Posterior vena cava (tissue), 2 donors: ENCODE data around the gene DNAI1. TPM values are rescaled to one million over a fixed set of nuclear protein-coding genes. Genes with fewer than 3 reads are reported as not detected.

Experiments
- DNase-seq: peaks from one replicate; pipeline ENCODE4 v3.0.0-alpha.2; 2020; ENCODE audit warnings: low spot score
- intact Hi-C, 2 donors: fragments of 100-400 bp; cut with DNase I; formaldehyde crosslinking; loops; one replicate each; pipeline versions ENCODE4 v1.14.1 to v1.14.2; 2022 to 2023
- total RNA-seq, 2 donors: library from RNA; stranded (reverse); fragmentation: NEBNext Ultra II Directional; extraction: Animal tissue kit (Norgen Biotek cat#: 25700); gene quantifications; one replicate each; pipeline ENCODE4 v1.2.1, GENCODE V29; 2021
- donor health status: DM: yes; HTN: yes; CAD: no.
- donor health status: DM: yes; HTN: yes; CAD: no.

Gene DNAI1
- total RNA-seq, 2 donors from 2014 or later, result not detected

GRCh38 chr9:34562135-34562745 lies 103.6 kb downstream of the DNAI1 start:
- intact Hi-C loops, result no loop called here
- no peak for DNase-seq

- intact Hi-C loops, result no loop called here
- DNase-seq, result no peak
These were observed 104.7 kb downstream of the DNAI1 start for GRCh38 chr9:34563262-34563661.

- intact Hi-C loops, result no loop called here
- no peak for DNase-seq
These were observed 106.0 kb downstream of the DNAI1 start for GRCh38 chr9:34564617-34565016.

DNA sequence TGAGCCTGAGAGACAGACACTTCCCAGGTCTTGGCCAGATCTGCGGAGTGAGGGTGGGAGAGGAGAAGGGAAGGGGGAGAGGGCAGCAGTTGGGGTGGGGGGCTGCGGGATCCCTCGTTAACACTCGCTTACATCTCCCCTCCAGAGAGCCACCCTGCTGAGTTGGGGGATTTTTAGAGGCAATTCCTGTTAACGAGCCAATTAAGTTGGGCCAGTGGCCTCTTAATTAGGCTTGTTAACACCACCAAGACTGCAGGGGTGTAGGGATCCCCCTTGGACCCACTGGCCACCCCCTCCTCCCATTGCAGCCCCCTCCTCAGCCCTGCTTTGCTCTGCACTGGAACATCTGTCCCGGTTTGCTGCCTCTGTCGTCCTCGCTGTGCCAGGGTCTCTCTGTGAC lies 107.3 kb downstream of the DNAI1 start:
- intact Hi-C loops, result no loop called here

GRCh38 chr9:34566322-34566721 lies 107.7 kb downstream of the DNAI1 start:
- intact Hi-C loops, result no loop called here
- DNase-seq, result no peak

More for the DNA sequence above, 107.3 kb downstream of the DNAI1 start:
- no peak for DNase-seq

DNA sequence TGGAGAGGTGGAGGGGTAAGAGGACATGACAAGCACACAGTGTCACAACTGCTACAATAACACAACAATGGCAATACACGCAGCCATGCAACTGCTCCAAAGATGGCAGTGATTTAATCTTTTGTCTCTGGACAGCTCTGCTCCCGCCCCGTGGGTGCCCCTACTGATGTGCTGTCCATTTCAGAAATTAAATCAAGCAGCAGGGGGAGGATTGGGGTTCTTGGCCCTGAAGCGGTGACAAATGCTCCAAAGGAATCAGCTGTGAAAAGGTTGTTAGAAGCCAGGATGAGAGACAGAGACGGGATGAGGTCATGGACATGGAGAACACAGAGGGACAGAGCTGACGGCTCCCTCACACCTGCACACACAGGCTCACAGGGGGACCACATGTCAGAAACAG lies 108.4 kb downstream of the DNAI1 start:
- DNase-seq, result no peak
- intact Hi-C loops, result no loop called here

- intact Hi-C loops, result no loop called here
- no peak for DNase-seq
These were observed 109.5 kb downstream of the DNAI1 start for GRCh38 chr9:34568133-34568532.

DNA sequence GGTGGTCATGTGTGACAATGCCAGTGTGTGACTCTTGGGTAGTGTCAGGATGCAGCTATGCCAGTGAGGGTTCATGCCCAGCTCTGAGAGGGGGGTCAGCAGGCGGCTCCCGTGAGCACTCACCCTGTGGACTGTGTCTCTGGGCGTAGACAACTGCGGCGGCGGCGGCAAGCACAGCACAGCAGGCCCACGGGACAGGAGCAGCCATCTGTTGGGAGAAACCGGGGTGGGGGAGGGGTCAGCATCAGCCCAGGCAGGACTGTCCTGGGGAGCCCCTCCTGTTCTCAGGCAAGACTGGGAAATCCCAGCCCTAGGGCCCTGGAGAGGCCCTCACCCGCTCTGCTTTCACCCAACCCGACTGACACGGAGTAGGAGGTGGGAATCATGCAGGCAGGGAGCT lies 110.2 kb downstream of the DNAI1 start:
- no peak for DNase-seq
- intact Hi-C loops, result no loop called here

DNA sequence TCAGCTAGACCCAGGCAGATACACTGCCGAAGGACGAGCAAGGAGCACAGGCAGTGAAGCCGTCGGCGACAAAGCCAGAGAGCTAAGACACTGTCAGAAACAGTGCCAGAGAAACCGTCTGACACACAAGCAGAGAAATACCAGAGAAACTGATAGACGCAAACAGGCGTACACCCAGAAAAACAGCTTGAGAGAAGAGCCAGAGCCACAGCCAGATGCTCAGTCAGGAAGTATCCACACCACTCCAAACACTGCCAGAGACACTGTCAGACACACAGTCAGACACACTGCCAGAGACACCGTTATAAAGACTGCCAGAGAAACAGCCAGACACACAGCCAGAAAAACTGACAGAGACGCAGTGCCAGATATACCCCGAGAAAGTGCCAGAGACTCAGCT lies 111.8 kb downstream of the DNAI1 start:
- DNase-seq, result no peak
- intact Hi-C loops, result no loop called here

Other genes starting within 250 kb of the DNAI1 start
- gene KIF24, start 129.5 kb upstream of the DNAI1 start, total RNA-seq, result under 1 TPM; 0.38 to 0.74 TPM
- 10 to 100 TPM; 14.0 to 14.9 TPM for gene NUDT2, start 129.2 kb upstream of the DNAI1 start, total RNA-seq
- gene MYORG, start 81.9 kb upstream of the DNAI1 start, total RNA-seq, result 10 to 100 TPM; 12.0 to 30.6 TPM
- 10 to 100 TPM; 26.3 to 39.3 TPM for gene FAM219A, start 235 bp upstream of the DNAI1 start, total RNA-seq
- under 1 TPM; 0.24 to 0.74 TPM for gene ENHO, start 64.2 kb downstream of the DNAI1 start, total RNA-seq
- gene CNTFR, start 130.9 kb downstream of the DNAI1 start, total RNA-seq, result 10 to 100 TPM in 1 of 2 donors, 1 to 10 TPM in 1; 7.0 to 15.5 TPM
- 10 to 100 TPM in 1 of 2 donors, 1 to 10 TPM in 1; 5.1 to 10.8 TPM for gene RPP25L, start 153.3 kb downstream of the DNAI1 start, total RNA-seq
- 10 to 100 TPM; 73.8 to 77.0 TPM for gene DCTN3, start 161.7 kb downstream of the DNAI1 start, total RNA-seq
- gene ARID3C, start 170.3 kb downstream of the DNAI1 start, total RNA-seq, result not detected
- gene SIGMAR1, start 179.0 kb downstream of the DNAI1 start, total RNA-seq, result 10 to 100 TPM; 38.1 to 48.5 TPM
- 10 to 100 TPM; 22.2 to 33.0 TPM for gene GALT, start 187.9 kb downstream of the DNAI1 start, total RNA-seq
- 10 to 100 TPM; 12.6 to 34.2 TPM for gene IL11RA, start 193.4 kb downstream of the DNAI1 start, total RNA-seq
- under 1 TPM in 1 of 2 donors, not detected in 1; 0.33 TPM for gene CCL27, start 203.9 kb downstream of the DNAI1 start, total RNA-seq
- 10 to 100 TPM; 15.2 to 27.1 TPM for gene CCL19, start 232.5 kb downstream of the DNAI1 start, total RNA-seq